NCI-H345 (cell line): Measurements from ENCODE around the gene NID2.

Experiments used
- DNase-seq: peaks from one replicate; lab custom pipeline; 2025; lab: John Stamatoyannopoulos, UW

Gene NID2

GRCh38 chr14:52080808-52081755 lies 12.2 kb upstream of the NID2 start:
- peak; percentile 21 for DNase-seq

- DNase-seq, result no peak
These were observed 11.4 kb upstream of the NID2 start for GRCh38 chr14:52080158-52080800.

- no peak for DNase-seq
These were observed 10.5 kb upstream of the NID2 start for GRCh38 chr14:52079239-52079959.

- no peak for DNase-seq
These were observed 9.9 kb upstream of the NID2 start for GRCh38 chr14:52078721-52079120.

- no peak for DNase-seq
These were observed 9.3 kb upstream of the NID2 start for GRCh38 chr14:52078095-52078531.

- DNase-seq, result no peak
These were observed 8.6 kb upstream of the NID2 start for GRCh38 chr14:52077256-52077979.

GRCh38 chr14:52076334-52076733 lies 7.5 kb upstream of the NID2 start:
- DNase-seq, result no peak

GRCh38 chr14:52075371-52075770 lies 6.5 kb upstream of the NID2 start:
- no peak for DNase-seq

GRCh38 chr14:52073251-52073650 lies 4.4 kb upstream of the NID2 start:
- DNase-seq, result no peak

- DNase-seq, result no peak
These were observed 3.5 kb upstream of the NID2 start for GRCh38 chr14:52072266-52072780.

GRCh38 chr14:52071675-52072074 lies 2.8 kb upstream of the NID2 start:
- DNase-seq, result no peak

- DNase-seq, result no peak
These were observed 1.2 kb upstream of the NID2 start for GRCh38 chr14:52070051-52070431.

GRCh38 chr14:52069307-52070050 lies 620 bp upstream of the NID2 start:
- DNase-seq, result no peak

GRCh38 chr14:52067873-52068614 lies 815 bp downstream of the NID2 start:
- peak; percentile 26 for DNase-seq

- no peak for DNase-seq
These were observed 4.7 kb downstream of the NID2 start for GRCh38 chr14:52064174-52064573.

- DNase-seq, result no peak
These were observed 5.8 kb downstream of the NID2 start for GRCh38 chr14:52063052-52063462.

- no peak for DNase-seq
These were observed 7.0 kb downstream of the NID2 start for GRCh38 chr14:52061890-52062289.

GRCh38 chr14:52061390-52061789 lies 7.5 kb downstream of the NID2 start:
- DNase-seq, result no peak

- DNase-seq, result no peak
These were observed 8.8 kb downstream of the NID2 start for GRCh38 chr14:52060080-52060479.

GRCh38 chr14:52059649-52060048 lies 9.2 kb downstream of the NID2 start:
- no peak for DNase-seq
